IMR-90 (cell line): ENCODE data around the gene FARP1.

Source experiments
- BHLHE40 ChIP-seq: fragments of 150-350 bp; IDR thresholded peaks from 2 replicates; pipeline ENCODE4 v1.6.1; 2016; ENCODE audit warnings: mild to moderate bottlenecking, low read depth, low read length
- CEBPB ChIP-seq: IDR thresholded peaks from 2 replicates; pipeline ENCODE4 v1.6.1; 2012; ENCODE audit warnings: low read depth, low read length, improper control_type of control experiment
- CTCF ChIP-seq: conservative IDR thresholded peaks from 2 replicates; pipeline ENCODE4 v1.5.1; 2012; ENCODE audit warnings: mild to moderate bottlenecking, low read depth, low read length, improper control_type of control experiment
- FOS ChIP-seq: fragments of 150-350 bp; IDR thresholded peaks from 2 replicates; pipeline ENCODE4 v1.6.1; 2016; ENCODE audit warnings: low read depth, low read length
- MAFK ChIP-seq: IDR thresholded peaks from 2 replicates; pipeline ENCODE4 v1.6.1; 2012; ENCODE audit warnings: low read depth, low read length, improper control_type of control experiment
- MAZ ChIP-seq: IDR thresholded peaks from 2 replicates; pipeline ENCODE4 v1.6.1; 2012; ENCODE audit warnings: low read depth, mild to moderate bottlenecking, low read length, improper control_type of control experiment, moderate library complexity, borderline replicate concordance
- MXI1 ChIP-seq: IDR thresholded peaks from 2 replicates; pipeline ENCODE4 v1.6.1; 2012; ENCODE audit warnings: low read depth, mild to moderate bottlenecking, low read length, moderate library complexity, borderline replicate concordance
- NFE2L2 ChIP-seq: fragments of 150-350 bp; IDR thresholded peaks from 2 replicates; pipeline ENCODE4 v1.6.1; 2016; ENCODE audit warnings: low read depth, mild to moderate bottlenecking, low read length
- POLR2A ChIP-seq: IDR thresholded peaks from 2 replicates; pipeline ENCODE4 v1.6.1; 2012; ENCODE audit warnings: mild to moderate bottlenecking, low read depth, low read length
- RAD21 ChIP-seq: IDR thresholded peaks from 2 replicates; pipeline ENCODE4 v1.6.1; 2012; ENCODE audit warnings: low read length, improper control_type of control experiment
- RFX5 ChIP-seq: IDR thresholded peaks from 2 replicates; pipeline ENCODE4 v1.8.0; 2012; ENCODE audit warnings: low read depth, mild to moderate bottlenecking, low read length, moderate library complexity
- TF ChIP-seq, protein P1 (sequence below): fragments of 150-350 bp; IDR thresholded peaks from 2 replicates; pipeline ENCODE4 v1.6.1; 2017; ENCODE audit warnings: mild to moderate bottlenecking, antibody characterized with exemption, low read length, low read depth
- TF ChIP-seq, protein P2 (sequence below): fragments of 150-350 bp; IDR thresholded peaks from 2 replicates; pipeline ENCODE4 v1.6.1; 2016; ENCODE audit warnings: low read depth, mild to moderate bottlenecking, low read length, moderate library complexity, borderline replicate concordance

DNA sequence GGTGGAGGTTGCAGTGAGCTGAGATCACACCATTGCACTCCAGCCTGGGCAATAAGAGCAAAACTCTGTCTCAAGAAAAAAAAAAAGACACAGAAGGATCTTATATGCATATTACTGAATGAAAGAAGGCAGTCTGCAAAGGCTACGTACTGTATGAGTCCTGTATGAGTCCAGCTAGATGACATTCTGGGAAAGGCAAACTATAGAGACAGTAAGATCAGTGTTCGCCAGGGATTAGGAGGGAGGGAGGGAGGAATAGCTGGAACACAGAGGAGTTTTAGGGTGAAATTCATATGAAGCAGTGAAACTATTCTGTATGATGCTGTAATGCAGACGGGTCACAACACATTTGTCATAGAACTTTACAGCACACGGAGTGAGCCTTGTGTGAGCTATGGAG is 200.1 kb downstream of the FARP1 start:
- TF ChIP-seq RAD21 (no peak), NFE2L2 (no peak), POLR2A (no peak), CTCF (no peak), MAZ (no peak), MAFK (no peak), BHLHE40 (no peak), CEBPB (no peak), MXI1 (no peak), RFX5 (no peak), FOS (no peak)
- TF ChIP-seq, protein P1, sequence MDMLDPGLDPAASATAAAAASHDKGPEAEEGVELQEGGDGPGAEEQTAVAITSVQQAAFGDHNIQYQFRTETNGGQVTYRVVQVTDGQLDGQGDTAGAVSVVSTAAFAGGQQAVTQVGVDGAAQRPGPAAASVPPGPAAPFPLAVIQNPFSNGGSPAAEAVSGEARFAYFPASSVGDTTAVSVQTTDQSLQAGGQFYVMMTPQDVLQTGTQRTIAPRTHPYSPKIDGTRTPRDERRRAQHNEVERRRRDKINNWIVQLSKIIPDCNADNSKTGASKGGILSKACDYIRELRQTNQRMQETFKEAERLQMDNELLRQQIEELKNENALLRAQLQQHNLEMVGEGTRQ = no peak
- TF ChIP-seq, protein P2, sequence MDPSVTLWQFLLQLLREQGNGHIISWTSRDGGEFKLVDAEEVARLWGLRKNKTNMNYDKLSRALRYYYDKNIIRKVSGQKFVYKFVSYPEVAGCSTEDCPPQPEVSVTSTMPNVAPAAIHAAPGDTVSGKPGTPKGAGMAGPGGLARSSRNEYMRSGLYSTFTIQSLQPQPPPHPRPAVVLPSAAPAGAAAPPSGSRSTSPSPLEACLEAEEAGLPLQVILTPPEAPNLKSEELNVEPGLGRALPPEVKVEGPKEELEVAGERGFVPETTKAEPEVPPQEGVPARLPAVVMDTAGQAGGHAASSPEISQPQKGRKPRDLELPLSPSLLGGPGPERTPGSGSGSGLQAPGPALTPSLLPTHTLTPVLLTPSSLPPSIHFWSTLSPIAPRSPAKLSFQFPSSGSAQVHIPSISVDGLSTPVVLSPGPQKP = no peak
